HK-2 (cell line): Measurements from ENCODE around the gene MED15.
"Not testable (repeated sequence)": the region's sequence is repeated elsewhere in the genome, so short reads cannot be mapped to it uniquely, and the experiment has no call there.

ENCODE experiments used
- DNase-seq: peaks from one replicate; pipeline ENCODE4 v3.0.0-alpha.2; 2018; ENCODE audit not compliant: unreplicated experiment

Gene MED15

DNA sequence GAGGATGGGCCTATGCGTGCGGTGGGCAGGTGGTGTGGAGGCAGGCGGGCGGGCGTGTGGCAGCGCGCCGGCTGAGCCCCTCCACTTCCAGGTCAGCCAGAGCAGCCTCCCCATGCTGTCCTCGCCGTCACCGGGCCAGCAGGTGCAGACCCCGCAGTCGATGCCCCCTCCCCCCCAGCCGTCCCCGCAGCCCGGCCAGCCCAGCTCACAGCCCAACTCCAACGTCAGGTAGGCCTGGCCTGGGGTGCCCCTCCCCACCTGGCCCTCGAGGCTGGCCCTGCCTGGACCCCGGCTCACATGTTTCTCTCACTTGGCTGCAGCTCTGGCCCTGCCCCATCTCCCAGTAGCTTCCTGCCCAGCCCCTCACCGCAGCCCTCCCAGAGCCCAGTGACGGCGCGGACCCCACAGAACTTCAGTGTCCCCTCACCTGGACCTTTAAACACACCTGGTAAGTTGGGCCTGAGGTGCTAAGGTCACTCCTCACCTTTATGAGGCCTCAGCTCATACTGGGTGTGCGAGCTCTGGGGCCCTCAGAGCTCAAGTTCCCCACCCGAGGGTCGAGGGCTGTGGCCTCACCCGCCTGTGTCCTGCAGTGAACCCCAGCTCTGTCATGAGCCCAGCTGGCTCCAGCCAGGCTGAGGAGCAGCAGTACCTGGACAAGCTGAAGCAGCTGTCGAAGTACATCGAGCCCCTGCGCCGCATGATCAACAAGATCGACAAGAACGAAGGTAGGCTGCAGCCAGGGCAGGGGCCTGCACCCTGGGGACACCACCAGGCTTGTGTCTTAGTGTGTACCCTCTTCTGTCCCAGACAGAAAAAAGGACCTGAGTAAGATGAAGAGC lies 75.3 kb downstream of the MED15 start:
- no peak for DNase-seq

DNA sequence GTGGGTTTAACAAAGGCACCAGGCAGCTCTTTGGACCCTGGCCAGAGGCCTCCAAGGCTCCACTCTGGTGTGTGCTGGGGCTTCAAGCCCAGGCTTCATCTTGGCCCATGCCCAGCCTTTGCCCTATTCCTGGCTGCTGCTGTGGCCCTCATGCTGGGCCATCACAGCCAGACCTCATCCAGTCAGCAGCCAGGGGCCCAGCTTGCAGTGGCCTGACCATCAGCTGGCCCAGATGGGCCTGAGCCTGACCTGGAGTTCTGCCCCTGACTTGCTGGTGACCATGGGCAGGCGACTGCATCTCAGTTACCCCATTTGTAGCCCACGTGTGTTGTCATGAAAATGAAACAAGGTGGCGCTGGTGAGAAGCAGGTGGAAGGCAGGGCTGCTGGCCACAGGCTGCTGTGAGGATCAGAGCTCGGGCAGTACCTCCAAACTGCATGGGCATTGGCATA lies 76.1 kb downstream of the MED15 start:
- no peak for DNase-seq

DNA sequence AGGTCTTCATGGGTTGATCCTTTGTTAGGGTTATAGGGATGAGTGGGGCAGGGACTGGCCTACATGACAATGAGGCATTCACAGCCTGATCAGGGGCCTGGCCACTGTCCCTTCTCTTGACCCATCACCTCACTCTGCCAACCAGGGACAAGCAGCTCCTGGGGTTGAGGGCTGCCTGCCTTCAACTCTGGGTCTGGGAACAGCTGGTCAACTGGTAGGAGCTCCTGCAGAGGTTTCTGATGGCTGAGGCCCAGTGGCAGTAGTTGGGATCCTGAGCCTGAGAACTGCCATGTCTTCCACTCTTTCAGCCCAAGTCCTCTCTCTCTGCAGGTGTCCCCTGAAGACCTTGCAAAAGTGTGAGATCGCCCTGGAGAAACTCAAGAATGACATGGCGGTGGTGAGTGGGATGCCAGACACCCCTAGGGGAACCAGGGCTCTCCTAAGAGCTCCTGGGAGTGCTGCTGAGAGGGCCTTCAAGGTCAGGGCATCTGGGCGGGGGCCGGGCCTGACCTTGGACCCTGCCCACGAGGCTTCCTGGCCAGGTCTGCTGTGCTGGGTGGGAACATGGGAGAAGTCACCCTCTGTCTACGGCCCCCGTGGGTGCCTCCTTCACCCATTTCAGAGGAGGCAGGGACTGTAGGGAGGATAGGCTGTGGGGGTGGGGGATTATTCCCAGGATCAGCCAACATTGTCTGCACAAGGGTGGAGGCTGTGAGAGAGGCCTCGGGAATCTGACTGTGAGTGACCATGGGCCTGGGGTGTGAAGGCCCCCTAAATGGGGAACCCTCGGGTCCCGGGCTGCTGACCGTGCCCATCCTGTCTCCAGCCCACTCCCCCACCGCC lies 76.8 kb downstream of the MED15 start:
- no peak for DNase-seq

DNA sequence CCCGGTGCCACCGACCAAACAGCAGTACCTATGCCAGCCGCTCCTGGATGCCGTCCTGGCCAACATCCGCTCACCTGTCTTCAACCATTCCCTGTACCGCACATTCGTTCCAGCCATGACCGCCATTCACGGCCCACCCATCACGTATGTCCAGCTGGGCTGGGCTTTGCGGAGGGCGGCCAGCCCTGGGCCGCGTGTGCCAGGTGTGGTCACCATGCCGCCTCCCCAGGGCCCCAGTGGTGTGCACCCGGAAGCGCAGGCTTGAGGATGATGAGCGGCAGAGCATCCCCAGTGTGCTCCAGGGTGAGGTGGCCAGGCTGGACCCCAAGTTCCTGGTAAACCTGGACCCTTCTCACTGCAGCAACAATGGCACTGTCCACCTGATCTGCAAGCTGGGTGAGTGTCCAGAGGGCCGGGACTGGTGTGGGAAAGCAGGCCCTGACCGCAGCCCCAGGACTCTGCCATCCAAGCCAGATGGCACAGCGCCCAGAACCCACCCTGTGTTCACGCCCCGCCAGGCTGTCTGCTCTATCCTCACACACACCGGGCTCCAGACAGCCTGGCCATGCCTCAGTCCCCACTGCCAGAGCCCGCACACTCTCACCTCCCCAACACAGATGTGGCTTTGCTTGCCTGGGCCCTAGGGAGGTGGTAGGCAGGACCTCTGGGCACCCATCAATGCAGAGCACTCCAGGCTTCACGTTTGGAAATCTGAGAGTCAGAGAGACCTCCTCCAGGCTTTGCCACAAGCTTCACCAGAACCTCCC lies 77.6 kb downstream of the MED15 start:
- no peak for DNase-seq

DNA sequence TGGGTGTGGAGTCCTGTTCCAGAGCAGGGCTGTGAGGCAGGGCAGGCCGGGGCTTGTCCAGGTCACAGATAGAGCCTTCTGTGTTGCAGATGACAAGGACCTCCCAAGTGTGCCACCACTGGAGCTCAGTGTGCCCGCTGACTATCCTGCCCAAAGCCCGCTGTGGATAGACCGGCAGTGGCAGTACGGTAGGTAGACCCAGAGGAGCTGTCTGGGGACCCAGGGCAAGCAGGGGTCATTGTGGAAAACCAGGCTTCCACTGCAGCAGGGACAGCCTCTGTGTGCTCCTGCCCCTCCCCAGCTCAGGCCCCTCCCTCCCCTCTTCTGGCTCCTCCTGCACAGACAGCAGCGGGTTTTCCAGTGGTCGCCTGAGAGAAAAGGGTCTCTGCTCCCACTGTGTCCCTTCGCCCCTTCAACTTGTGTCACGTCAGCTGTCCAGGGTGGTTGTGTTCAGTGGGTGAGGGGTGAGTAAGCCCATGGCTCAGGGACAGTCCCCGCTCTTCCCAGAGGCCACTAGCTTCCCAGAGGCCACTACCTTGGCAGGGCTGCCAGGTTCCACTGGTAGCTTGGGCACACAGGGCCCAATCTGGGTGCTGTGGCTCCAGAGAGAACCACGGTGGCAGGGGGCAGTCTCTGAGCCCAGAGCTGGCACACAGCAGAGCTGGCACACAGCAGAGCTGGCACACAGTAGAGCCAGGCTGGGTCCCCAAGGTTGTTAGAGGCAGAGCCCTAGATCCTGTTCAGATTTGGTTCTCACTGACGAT lies 78.4 kb downstream of the MED15 start:
- no peak for DNase-seq

DNA sequence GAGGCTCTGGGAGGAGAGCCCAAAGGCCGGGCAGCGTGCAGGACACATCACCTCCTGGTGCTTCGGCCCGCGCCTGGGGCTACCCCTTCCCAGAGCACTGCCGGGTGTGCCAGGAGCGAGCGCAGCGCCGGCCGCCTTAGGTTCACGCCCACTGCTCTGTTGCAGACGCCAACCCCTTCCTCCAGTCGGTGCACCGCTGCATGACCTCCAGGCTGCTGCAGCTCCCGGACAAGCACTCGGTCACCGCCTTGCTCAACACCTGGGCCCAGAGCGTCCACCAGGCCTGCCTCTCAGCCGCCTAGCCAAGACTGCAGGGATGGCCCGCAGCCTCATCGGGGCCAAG lies 79.0 kb downstream of the MED15 start:
- no peak for DNase-seq

DNA sequence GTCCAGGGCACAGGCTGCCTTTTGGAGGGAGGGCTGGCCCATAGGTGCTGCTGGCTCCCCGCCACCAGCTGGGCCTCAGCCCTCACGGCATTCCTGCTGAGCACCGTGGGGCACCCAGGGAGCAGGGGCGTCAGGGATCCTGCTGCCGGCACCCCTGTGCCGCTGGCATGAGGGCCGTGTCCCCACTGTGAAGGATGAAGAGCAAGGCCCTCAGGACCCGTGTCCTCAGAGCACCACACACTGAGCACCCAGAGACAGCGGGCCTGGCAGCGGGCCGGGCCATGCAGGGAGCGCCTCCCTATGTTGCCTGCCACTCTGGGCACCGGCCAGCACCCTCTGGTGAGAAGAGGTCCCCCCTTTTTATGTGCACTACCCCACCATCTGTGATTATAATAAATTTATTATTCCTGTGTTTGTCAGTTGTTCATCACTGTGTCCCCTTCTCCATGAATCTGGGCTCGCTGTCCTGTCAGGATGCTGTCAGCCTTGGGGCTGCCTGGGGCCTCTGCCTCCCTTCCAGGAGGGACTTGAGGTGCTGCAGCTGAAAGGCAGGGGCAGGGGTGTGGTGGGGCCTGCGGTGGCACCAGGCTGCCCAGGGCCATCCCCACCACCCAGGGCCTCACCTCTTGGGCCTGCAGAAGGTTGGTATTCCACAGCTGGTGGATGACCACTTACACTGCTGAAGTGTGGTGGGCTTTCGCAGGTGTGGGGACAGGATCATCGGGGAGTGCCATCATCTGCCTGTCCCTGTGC lies 80.0 kb downstream of the MED15 start:
- DNase-seq = no peak

DNA sequence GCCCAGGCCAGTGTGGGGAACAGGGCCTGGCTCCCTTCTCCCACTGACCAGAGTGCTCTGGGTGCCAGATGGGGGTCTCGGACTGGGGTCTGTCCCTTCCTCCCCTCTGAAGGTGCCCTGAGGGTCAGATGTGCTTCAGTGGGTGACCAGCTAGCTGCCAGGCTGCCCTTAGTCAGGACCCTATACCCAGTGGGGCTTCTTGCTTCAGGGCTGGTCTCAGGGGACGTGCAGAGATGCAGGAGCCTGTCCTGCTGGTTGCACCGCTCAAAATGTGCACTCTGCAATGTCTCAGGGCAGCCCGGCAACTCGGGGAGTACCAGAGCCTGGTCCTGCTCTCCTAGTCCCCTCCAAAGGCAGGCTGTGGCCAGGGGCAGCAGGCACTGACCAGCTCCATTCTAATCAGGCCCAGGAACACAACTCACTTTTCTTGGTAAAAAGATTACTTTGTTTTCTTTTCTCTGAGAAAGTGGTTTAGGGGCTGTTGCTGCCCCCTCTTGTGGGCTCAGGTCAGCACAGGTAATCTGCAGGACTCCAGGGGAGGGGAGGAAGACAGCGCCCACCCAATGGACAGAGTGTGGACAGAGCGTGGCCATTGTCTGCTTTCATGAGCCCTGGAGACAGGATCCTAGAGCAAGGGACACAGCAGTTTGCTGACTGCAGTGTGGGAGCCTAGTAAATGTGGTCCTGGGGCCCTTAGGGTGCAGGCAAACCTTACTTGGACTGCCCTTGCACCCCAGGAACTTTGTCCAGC lies 80.9 kb downstream of the MED15 start:
- peak; percentile 22 for DNase-seq

DNA sequence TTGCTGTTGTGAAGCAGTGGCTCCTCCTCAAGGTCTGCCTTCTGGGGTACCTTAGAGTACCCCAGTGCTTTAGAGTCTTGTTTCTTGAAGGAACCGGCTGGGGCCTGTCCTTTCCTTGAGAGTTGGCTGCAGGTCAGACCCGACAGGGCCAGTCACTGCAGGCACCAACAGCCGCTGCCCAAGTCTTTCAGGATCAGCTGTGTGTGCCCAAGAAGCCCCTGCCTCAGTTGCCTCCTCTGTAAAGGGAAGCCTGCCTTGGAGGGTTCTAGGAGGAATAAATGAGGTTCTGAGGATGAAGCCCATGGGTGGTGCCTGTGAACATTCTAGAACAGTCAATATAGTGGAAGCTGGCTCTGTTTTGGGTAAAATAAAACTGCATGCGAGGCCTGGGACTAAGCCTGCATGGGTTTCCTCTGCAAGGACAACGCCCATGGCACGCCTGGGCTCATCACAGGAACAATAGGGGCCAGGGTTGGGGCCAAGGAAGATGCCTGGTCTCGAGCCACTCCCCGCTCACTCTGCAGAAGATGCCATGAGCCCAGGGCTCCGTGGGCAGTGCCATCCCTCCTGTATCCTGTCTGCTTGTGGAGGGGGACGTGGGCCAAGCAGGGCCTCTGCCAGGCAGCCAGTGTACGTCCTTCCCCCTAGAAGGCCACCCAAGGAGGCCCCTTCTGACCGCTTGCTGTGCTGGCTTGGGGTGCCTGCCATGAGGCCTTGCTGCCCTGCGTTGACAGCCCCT lies 81.6 kb downstream of the MED15 start:
- no peak for DNase-seq

DNA sequence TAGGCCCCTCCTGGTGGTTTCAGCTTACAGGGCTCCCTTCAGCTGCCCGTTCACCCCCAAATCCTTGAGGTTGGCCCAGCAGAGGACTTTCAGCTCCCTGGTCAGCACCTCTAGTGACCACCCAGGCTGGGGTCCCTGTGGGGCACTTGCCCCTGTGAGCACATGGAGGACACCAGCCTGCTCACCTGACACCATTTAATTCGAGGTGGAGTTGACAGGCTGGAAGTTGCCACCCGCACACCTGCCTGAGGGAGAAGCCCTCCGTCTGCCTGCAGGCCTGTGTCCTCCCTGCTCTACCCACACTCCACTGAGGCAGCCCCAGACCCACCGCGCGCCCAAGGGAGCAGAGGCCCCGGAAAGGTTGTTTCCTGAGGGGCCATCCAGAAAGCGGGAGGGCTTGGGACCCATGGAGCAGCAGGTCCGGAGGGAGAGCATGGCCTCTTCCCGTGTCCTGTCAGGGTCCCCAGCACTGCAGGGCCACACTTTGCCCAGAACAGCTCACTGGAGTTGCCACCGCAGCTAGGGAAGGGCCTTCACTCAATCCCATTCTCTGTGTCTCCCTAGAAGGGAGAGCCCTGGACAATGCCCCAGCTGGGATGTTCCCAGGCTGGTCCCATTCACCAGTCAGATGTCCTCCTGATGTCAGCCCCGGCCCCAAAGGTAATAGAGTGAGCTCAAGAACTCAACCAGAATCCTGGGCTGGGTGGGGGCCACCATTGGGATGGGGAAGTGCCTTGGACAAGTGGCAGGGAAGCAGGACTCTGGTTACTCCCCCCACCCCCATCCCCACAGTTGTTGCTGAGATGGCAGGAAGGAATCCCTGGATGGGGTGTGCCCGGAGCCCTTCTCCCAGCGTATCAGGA lies 82.4 kb downstream of the MED15 start:
- DNase-seq = no peak

DNA sequence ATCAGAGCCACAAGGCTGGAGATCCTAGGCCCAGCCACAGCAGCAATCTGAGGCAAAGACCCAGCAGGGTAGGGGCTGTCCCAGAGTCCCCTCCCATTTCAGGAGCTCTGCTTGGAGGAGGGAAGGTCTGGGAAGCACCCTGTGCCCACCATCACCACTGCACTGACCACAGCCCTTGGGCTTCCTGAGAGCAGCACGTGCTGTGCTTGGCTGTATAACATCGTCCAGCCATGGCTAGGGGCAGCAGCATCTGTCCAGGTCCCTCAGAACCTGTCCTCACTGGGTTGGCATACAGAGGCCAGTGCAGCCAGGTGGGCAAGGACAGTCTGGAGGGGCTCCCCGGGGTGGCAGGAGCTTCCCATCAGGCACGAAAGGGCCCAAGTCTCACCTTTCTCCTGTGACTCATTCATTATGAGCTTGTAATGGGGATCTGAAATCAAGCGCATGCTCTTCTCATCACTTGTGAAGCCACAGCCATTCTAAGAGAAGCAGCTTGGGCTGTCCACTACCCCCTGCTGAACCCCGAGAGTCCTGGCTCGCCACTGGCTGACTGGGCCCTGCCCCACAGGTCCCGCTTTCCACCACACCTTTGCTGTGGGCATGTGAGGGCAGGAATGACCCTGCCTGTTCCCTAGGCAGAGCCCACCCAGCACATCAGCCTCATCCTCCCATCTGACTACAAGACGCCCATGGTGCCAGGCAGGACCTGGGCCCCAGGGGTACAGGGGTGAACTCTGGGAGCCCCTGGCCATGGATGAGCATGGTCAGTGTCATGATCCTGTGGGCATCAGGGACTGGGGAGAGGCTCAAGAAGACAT lies 83.3 kb downstream of the MED15 start:
- no peak for DNase-seq

DNA sequence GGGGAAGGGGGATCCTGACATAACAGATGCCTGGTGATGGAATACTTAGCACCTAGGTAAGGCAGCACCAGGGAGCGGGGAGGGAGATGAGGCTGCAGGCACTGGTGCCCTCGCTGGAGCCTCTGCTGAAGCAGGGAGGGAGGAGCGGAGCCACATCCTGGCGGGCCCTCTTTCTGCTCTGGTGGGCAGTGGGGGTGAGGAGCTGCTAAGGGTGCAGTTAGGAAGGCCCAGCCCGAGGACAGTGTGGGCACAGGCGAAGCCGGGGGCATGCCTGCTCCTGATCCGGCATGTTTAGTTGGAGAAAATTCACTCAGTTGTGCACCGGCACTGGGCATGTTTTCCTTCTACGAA lies 83.9 kb downstream of the MED15 start:
- DNase-seq = no peak

DNA sequence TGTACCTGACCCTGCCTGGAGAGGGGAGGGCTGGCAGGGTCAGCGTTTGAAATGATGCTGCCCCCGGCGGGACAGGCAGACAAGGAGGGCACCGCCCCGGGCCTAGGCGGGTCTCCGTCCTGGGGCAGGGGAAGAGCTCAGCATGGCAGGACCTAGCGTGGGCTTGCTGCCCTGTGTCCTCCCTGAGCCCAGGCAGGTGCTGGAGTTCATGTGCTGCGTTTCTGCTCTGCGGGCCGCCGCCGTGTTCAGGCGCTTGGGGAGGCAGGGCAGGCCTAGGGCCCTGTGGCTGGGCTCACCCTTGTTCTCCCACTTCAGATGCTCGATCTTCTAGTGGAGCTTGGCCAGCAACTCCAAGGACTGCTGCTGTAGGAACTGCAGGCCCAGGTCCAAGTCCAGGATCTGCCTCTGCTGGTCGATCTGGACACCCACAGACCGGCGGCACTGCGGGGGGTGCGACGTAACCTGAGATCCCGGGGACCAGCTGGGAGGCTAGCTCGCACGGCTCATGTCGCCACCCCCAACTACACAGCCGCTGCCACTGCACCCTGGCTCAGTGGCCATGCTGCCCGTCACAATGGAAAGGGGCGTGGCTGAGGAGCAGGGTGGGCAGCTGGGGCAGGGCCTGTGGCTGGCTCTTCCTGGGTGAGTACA lies 84.4 kb downstream of the MED15 start:
- DNase-seq = no peak

DNA sequence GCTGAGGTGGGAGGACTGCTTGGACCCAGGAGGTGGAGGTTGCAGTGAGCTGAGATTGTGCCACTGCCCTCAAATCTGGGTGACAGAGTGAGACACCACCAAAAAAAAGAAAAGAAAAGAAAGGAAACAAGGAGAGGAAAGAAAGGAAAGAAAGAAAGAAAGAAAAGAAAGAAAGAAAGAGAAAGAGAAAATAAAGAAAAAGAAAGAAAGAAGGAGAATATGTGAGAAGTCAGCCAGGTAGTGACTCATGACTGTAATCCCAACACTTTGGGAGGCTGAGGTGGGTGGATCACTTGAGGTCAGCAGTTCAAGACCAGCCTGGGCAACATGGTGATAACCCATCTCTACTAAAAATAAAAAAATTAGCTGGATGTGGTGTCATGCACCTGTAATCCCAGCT lies 86.6 kb downstream of the MED15 start:
- not testable (repeated sequence) for DNase-seq

DNA sequence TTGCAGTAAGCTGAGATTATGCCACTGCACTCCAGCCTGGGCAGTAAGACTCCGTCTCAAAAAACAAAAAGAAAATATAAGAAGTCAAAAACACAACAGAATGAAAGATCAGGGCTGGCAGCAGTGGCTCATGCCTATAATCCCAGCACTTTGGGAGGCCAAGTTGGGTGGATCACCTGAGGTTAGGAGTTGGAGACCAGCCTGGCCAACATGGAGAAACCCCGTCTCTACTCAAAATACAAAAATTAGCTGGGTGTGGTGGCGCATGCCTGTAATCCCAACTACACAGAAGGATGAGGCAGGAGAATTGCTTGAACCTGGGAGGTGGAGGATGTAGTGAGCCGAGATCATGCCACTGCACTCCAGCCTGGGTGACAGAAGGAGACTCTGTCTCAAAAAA lies 87.1 kb downstream of the MED15 start:
- DNase-seq = not testable (repeated sequence)

DNA sequence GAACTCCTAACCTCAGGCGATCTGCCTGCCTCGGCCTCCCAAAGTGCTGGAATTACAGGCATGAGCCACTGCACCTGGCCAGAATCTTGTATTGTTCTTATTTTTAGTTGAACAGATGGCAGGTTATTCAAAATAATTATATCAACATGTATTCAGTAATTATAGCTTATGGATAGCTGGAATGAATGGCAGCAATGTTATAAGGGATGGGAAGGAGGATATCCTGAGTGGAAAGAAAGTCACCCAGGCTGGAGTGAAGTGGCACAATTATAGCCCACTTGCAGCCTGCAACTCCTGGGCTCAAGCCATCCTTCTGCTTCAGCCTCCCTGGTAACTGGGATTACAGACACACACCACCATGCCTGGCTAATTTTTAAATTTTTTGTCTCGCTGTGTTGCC lies 88.1 kb downstream of the MED15 start:
- no peak for DNase-seq

DNA sequence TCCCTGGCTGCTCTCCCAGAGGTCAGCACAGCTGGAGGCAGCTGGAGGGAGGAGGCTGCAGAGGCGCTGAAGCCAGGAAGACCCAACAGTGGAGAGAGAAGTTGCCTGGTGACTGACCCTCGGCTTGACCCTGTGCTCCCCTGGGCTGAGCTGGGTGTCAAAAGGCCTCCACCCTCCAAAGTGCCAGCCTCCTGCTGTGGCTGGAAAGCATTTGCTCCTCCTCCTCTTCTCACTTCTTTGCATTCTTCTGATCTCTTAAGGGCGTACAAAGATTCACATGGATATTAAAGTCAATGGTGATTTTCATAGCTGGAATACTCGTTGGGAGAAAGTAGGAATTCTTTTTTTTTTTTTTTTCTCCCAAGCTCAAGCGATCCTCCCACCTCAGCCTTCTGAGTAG lies 91.7 kb downstream of the MED15 start:
- no peak for DNase-seq
